Neural progenitor cell (in vitro differentiated cells): ENCODE data around the gene RGSL1. TPM values are rescaled to one million over a fixed set of nuclear protein-coding genes. Genes with fewer than 3 reads are reported as not detected.
A peak's percentile ranks its signal among the peaks of the same experiment; 100 is the strongest.
"Not testable (repeated sequence)": the region's sequence is repeated elsewhere in the genome, so short reads cannot be mapped to it uniquely, and the experiment has no call there.

Source experiments
- DNase-seq: peaks from one replicate; pipeline ENCODE4 v3.0.0-alpha.2; 2016; ENCODE audit warnings: low spot score
- H2AFZ ChIP-seq: fragments of 200-600 bp; sonication (generic); replicated peaks from 2 replicates; pipeline ENCODE4 v1.6.1; 2016; ENCODE audit warnings: antibody characterized with exemption
- H3F3A ChIP-seq: fragments of 200-600 bp; sonication (generic); 2 replicates; pipeline ENCODE4 v1.6.1; 2016; ENCODE audit warnings: antibody characterized with exemption, low read depth
- H3K27ac ChIP-seq: fragments of 200-600 bp; sonication (generic); 2 replicates; pipeline ENCODE4 v1.5.1; 2016; ENCODE audit warnings: mild to moderate bottlenecking
- H3K27me3 ChIP-seq: fragments of 200-600 bp; sonication (generic); 2 replicates; pipeline ENCODE4 v1.6.1; 2016; ENCODE audit warnings: mild to moderate bottlenecking, moderate library complexity
- H3K36me3 ChIP-seq: fragments of 200-600 bp; sonication (generic); 2 replicates; pipeline ENCODE4 v1.5.1; 2016
- H3K4me1 ChIP-seq: fragments of 200-600 bp; sonication (generic); 2 replicates; pipeline ENCODE4 v1.6.1; 2016; ENCODE audit warnings: mixed run types
- H3K4me2 ChIP-seq: fragments of 200-600 bp; sonication (generic); 2 replicates; pipeline ENCODE4 v1.6.1; 2016
- H3K4me3 ChIP-seq: fragments of 200-600 bp; sonication (generic); 2 replicates; pipeline ENCODE4 v1.5.1; 2016
- H3K79me2 ChIP-seq: fragments of 200-600 bp; sonication (generic); 2 replicates; pipeline ENCODE4 v1.6.1; 2016; ENCODE audit warnings: low read depth
- H3K9ac ChIP-seq: fragments of 200-600 bp; sonication (generic); 2 replicates; pipeline ENCODE4 v1.6.1; 2016
- H3K9me3 ChIP-seq: fragments of 200-600 bp; sonication (generic); 2 replicates; pipeline ENCODE4 v1.5.1; 2016; ENCODE audit warnings: low read depth
- H4K20me1 ChIP-seq: fragments of 200-600 bp; sonication (generic); 2 replicates; pipeline ENCODE4 v1.6.1; 2016; ENCODE audit warnings: low read depth
- H3K27ac Mint-ChIP-seq: 3 replicates; pipeline ENCODE4 v1.8.0; 2021; ENCODE audit warnings: mixed read lengths
- H3K27me3 Mint-ChIP-seq: 2 replicates; pipeline ENCODE4 v1.8.0; 2022; ENCODE audit warnings: low read depth, mild to moderate bottlenecking, inconsistent platforms, moderate library complexity, mixed read lengths; ENCODE audit not compliant: insufficient read depth
- H3K36me3 Mint-ChIP-seq: 3 replicates; pipeline ENCODE4 v1.8.0; 2021; ENCODE audit warnings: mixed read lengths
- H3K4me1 Mint-ChIP-seq: 3 replicates; pipeline ENCODE4 v1.8.0; 2021; ENCODE audit warnings: mixed read lengths
- H3K4me3 Mint-ChIP-seq: 3 replicates; pipeline ENCODE4 v1.8.0; 2021; ENCODE audit warnings: mild to moderate bottlenecking, moderate library complexity, mixed read lengths
- H3K9me3 Mint-ChIP-seq: 3 replicates; pipeline ENCODE4 v1.8.0; 2020; ENCODE audit warnings: mixed read lengths
- EZH2 ChIP-seq: fragments of 200-600 bp; sonication (generic); IDR thresholded peaks from 2 replicates; pipeline ENCODE4 v1.6.1; 2017; ENCODE audit warnings: antibody characterized with exemption, mild to moderate bottlenecking, moderate library complexity
- EZH2phosphoT487 ChIP-seq: fragments of 200-600 bp; sonication (generic); IDR thresholded peaks from 2 replicates; pipeline ENCODE4 v1.6.1; 2017; ENCODE audit warnings: antibody characterized with exemption
- total RNA-seq: library from RNA; depleted of rRNA; stranded (reverse); fragments of >200 nt; gene quantifications from 2 replicates; pipeline ENCODE4 v1.2.3, GENCODE V29; 2015; ENCODE audit warnings: low replicate concordance
- TF ChIP-seq, protein P1 (sequence below): fragments of 200-600 bp; sonication (generic); IDR thresholded peaks from 2 replicates; pipeline ENCODE4 v1.5.1; 2017; ENCODE audit warnings: antibody characterized with exemption, mild to moderate bottlenecking

RGSL1 gene
- total RNA-seq, 1 donor from 2014 or later, result not detected

- Mint-ChIP-seq H3K36me3 (no peaks in the 10 kb centered on the region), H3K27ac (no peak overlapping the region), H3K4me3 (no peak overlapping the region), H3K4me1 (no peaks in the 10 kb centered on the region), H3K27me3 (no peaks in the 10 kb centered on the region), H3K9me3 (peaks cover 17% of the 10 kb centered on the region)
- Histone ChIP-seq H3F3A (no peaks in the 10 kb centered on the region), H3K4me2 (no peak overlapping the region), H3K27me3 (no peaks in the 10 kb centered on the region), H3K4me3 (no peak overlapping the region), H3K4me1 (no peaks in the 10 kb centered on the region), H3K36me3 (no peaks in the 10 kb centered on the region), H3K27ac (no peak overlapping the region), H3K9ac (no peak overlapping the region), H3K9me3 (no peaks in the 10 kb centered on the region), H3K79me2 (no peaks in the 10 kb centered on the region), H4K20me1 (no peaks in the 10 kb centered on the region), H2AFZ (no peak overlapping the region)
- no peak for DNase-seq
- TF ChIP-seq, protein P1, sequence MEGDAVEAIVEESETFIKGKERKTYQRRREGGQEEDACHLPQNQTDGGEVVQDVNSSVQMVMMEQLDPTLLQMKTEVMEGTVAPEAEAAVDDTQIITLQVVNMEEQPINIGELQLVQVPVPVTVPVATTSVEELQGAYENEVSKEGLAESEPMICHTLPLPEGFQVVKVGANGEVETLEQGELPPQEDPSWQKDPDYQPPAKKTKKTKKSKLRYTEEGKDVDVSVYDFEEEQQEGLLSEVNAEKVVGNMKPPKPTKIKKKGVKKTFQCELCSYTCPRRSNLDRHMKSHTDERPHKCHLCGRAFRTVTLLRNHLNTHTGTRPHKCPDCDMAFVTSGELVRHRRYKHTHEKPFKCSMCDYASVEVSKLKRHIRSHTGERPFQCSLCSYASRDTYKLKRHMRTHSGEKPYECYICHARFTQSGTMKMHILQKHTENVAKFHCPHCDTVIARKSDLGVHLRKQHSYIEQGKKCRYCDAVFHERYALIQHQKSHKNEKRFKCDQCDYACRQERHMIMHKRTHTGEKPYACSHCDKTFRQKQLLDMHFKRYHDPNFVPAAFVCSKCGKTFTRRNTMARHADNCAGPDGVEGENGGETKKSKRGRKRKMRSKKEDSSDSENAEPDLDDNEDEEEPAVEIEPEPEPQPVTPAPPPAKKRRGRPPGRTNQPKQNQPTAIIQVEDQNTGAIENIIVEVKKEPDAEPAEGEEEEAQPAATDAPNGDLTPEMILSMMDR, result no peak
- TF ChIP-seq EZH2phosphoT487 (no peak), EZH2 (no peak)
Measured at GRCh38 chr1:182525342-182525741, 75.4 kb downstream of the RGSL1 start.

- Histone ChIP-seq H3K4me2 (no peak overlapping the region), H3F3A (no peaks in the 10 kb centered on the region), H3K36me3 (no peaks in the 10 kb centered on the region), H3K27me3 (no peaks in the 10 kb centered on the region), H2AFZ (no peak overlapping the region), H3K4me3 (no peak overlapping the region), H3K4me1 (no peaks in the 10 kb centered on the region), H3K9ac (no peak overlapping the region), H3K79me2 (no peaks in the 10 kb centered on the region), H3K27ac (no peak overlapping the region), H4K20me1 (no peaks in the 10 kb centered on the region), H3K9me3 (no peaks in the 10 kb centered on the region)
- Mint-ChIP-seq H3K4me3 (no peak overlapping the region), H3K4me1 (no peaks in the 10 kb centered on the region), H3K36me3 (no peaks in the 10 kb centered on the region), H3K9me3 (peaks cover 17% of the 10 kb centered on the region), H3K27ac (no peak overlapping the region), H3K27me3 (no peaks in the 10 kb centered on the region)
- TF ChIP-seq EZH2 (no peak), EZH2phosphoT487 (no peak)
- TF ChIP-seq, protein P1, result peak; percentile 36
- peak; percentile 15 for DNase-seq
Measured at GRCh38 chr1:182527680-182528079, 77.7 kb downstream of the RGSL1 start.

DNA sequence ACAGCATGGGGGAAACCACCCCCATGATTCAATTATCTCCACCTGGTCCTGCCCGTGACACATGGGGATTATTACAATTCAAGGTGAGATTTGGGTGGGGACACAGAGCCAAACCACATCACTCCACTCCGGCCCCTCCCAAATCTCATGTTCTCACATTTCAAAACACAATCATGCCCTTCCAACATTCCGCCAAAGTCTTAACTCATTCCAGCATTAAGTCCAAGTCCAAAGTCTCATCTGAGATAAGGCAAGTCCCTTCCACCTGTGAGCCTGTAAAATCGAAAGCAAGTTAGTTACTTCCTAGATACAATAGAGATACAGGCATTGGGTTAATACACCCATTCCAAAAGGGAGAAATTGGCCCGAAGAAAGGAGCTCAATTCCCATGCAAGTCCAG, 78.3 kb downstream of the RGSL1 start:
- H3F3A ChIP-seq, H3K4me1 ChIP-seq, DNase-seq, H3K9ac ChIP-seq, H3K36me3 Mint-ChIP-seq, H2AFZ ChIP-seq, H3K4me3 Mint-ChIP-seq, H3K27me3 ChIP-seq, H3K4me1 Mint-ChIP-seq, H3K36me3 ChIP-seq, H3K9me3 ChIP-seq, H3K79me2 ChIP-seq, H3K4me3 ChIP-seq, H3K27ac Mint-ChIP-seq, H3K27ac ChIP-seq, H4K20me1 ChIP-seq, H3K4me2 ChIP-seq, H3K27me3 Mint-ChIP-seq: not testable (repeated sequence)
- H3K9me3 Mint-ChIP-seq, result peaks cover 17% of the 10 kb centered on the region

DNA sequence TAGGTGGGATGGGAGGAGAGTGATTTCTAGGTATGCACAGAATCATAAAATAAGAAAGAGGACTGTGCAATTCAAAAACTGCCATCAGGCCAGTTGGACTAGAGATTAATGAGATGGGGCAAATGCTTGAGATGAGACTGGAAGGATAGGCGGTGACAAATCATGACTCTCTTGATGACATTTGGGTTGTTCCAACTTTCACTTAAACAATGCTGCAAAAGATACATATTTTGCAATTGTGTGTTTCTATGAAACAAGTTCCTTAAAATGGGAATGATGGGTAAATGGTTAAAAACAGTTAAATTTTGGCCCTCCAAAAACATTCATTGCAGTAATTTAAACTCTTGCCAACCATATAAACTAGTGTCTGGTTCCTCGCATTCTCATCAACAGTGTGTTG, 84.0 kb downstream of the RGSL1 start:
- TF ChIP-seq EZH2, result no peak
- TF ChIP-seq, protein P1, result no peak
- TF ChIP-seq EZH2phosphoT487, result no peak
- H3K4me3 ChIP-seq, result no peak overlapping the region
- Mint-ChIP-seq H3K27ac (no peak overlapping the region), H3K9me3 (no peaks in the 10 kb centered on the region), H3K4me1 (no peaks in the 10 kb centered on the region), H3K27me3 (no peaks in the 10 kb centered on the region), H3K4me3 (no peak overlapping the region), H3K36me3 (no peaks in the 10 kb centered on the region)
- H3F3A ChIP-seq, result no peaks in the 10 kb centered on the region
- H3K27ac ChIP-seq, result no peak overlapping the region
- H3K79me2 ChIP-seq, result no peaks in the 10 kb centered on the region
- no peak overlapping the region for H2AFZ ChIP-seq
- H4K20me1 ChIP-seq, result no peaks in the 10 kb centered on the region
- no peak overlapping the region for H3K4me2 ChIP-seq
- H3K27me3 ChIP-seq, result no peaks in the 10 kb centered on the region
- no peaks in the 10 kb centered on the region for H3K9me3 ChIP-seq
- no peak for DNase-seq
- no peaks in the 10 kb centered on the region for H3K4me1 ChIP-seq
- H3K9ac ChIP-seq, result no peak overlapping the region
- no peaks in the 10 kb centered on the region for H3K36me3 ChIP-seq
